GM12892 (cell line): ENCODE measurements around the gene PRPSAP2.

Source experiments
- POLR2A ChIP-seq: IDR thresholded peaks from 2 replicates; pipeline ENCODE4 v1.6.1; 2011; ENCODE audit warnings: low read depth, low read length, control low read depth
- POLR2AphosphoS5 ChIP-seq: IDR thresholded peaks from 2 replicates; pipeline ENCODE4 v1.6.1; 2011; ENCODE audit warnings: low read depth, low read length, control low read depth
- TAF1 ChIP-seq: IDR thresholded peaks from 2 replicates; pipeline ENCODE4 v1.6.1; 2011; ENCODE audit warnings: low read depth, mild to moderate bottlenecking, control low read depth, low read length, borderline replicate concordance

DNA sequence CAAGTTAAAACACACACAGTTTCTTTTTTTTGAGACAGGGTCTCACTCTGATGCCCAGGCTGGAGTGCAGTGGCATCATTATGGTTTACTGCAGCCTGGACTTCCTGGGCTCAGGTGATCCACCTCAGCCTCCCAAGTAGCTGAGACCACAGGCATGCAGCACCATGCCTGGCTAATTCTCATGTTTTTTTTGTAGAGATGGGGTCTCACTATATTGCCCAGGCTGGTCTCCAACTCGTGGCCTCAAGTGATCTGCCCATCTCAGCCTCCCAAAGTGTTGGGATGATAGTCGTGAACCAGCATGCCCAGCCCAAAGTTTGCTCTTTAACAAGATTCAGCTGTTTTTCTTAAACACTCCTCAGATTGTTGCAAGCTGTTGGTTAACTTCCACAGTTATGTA lies 39.0 kb downstream of the PRPSAP2 start:
- TF ChIP-seq POLR2A (no peak), TAF1 (no peak), POLR2AphosphoS5 (no peak)
